SU-DHL-6 (cell line): Measurements from ENCODE around the gene EIF3B.
"Not testable (repeated sequence)": the region's sequence is repeated elsewhere in the genome, so short reads cannot be mapped to it uniquely, and the experiment has no call there.

ENCODE experiments used
- EZH2phosphoT487 ChIP-seq: fragments of 200-600 bp; sonication (generic), shearing (Covaris generic); conservative IDR thresholded peaks from 2 replicates; pipeline ENCODE4 v1.6.1; 2018; ENCODE audit warnings: mild to moderate bottlenecking, antibody characterized with exemption, low read length, moderate library complexity, mixed read lengths
- TF ChIP-seq, protein P1 (sequence below): fragments of 200-600 bp; sonication (generic); IDR thresholded peaks from one replicate; pipeline ENCODE4 v1.5.1; 2017; ENCODE audit warnings: antibody characterized with exemption, mild to moderate bottlenecking, low read length, moderate library complexity; ENCODE audit not compliant: insufficient read depth, poor library complexity, severe bottlenecking

DNA sequence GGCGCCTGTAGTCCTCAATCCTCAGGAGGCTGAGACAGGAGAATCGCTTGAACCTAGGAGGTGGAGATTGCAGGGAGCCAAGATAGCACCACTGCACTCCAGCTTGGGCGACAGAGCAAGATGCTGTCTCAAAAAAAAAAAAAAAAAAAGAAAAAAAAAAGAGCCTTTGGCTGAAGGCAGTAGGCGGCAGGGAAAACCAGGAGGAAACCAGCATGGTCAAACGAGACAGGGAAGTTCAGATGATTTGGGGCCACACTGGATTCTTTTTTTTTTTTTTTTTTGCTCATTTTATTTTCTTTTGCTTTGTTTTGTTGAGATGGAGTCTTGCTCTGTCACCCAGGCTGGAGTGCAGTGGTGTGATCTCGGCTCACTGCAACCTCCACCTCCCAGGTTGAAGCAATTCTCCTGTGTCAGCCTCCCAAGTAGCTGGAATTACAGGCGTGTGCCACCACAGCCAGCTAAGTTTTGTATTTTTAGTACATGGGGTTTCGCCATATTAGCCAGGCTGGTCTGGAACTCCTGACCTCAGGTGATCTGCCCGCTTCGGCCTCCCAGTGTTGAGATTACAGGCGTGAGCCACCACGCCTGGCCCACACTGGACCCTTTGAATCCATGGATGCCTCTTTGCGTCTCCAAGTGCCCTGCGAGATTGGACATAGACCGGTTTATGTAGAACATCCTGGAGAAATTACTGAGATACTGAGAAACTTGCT, 7.1 kb upstream of the EIF3B start:
- TF ChIP-seq, protein P1, sequence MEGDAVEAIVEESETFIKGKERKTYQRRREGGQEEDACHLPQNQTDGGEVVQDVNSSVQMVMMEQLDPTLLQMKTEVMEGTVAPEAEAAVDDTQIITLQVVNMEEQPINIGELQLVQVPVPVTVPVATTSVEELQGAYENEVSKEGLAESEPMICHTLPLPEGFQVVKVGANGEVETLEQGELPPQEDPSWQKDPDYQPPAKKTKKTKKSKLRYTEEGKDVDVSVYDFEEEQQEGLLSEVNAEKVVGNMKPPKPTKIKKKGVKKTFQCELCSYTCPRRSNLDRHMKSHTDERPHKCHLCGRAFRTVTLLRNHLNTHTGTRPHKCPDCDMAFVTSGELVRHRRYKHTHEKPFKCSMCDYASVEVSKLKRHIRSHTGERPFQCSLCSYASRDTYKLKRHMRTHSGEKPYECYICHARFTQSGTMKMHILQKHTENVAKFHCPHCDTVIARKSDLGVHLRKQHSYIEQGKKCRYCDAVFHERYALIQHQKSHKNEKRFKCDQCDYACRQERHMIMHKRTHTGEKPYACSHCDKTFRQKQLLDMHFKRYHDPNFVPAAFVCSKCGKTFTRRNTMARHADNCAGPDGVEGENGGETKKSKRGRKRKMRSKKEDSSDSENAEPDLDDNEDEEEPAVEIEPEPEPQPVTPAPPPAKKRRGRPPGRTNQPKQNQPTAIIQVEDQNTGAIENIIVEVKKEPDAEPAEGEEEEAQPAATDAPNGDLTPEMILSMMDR = not testable (repeated sequence)
- not testable (repeated sequence) for TF ChIP-seq EZH2phosphoT487
